ENCODE measurements around the gene CST9L. TPM values are rescaled to one million over a fixed set of nuclear protein-coding genes. Genes with fewer than 3 reads are reported as not detected.

Gene CST9L
- total and polyA plus RNA-seq, 2 of the 13 experiments (the other 11 are each of a cell fraction or from before 2014, with no cell fraction given): 0.15 TPM; not detected in 1

GRCh38 chr20:23570178-23570760 is 2.0 kb upstream of the CST9L start (continued):
- TF ChIP-seq AHDC1 (CRISPR knock-in tag; IDR thresholded peaks at IDR 0.05; ENCODE audit: borderline replicate concordance) (no peak), GABPA (IDR thresholded peaks at IDR 0.05; ENCODE audit: low read depth, low read length) (no peak), GABPA (CRISPR knock-in tag; IDR thresholded peaks at IDR 0.05; ENCODE audit: low read depth) (no peak), HNF1A (IDR thresholded peaks at IDR 0.05; ENCODE audit: low read depth) (no peak), HNF1A (CRISPR knock-in tag; IDR thresholded peaks at IDR 0.05; ENCODE audit: borderline replicate concordance) (no peak), HNF4G (IDR thresholded peaks at IDR 0.05; ENCODE audit: borderline replicate concordance, low read depth, low read length) (no peak), HNF4G (CRISPR knock-in tag; IDR thresholded peaks at IDR 0.05; ENCODE audit: borderline replicate concordance, low read depth) (no peak), ZFP36L1 (CRISPR knock-in tag; IDR thresholded peaks at IDR 0.05) (no peak), FOXM1 (CRISPR knock-in tag; IDR thresholded peaks at IDR 0.05) (no peak), ZNF766 (CRISPR knock-in tag; IDR thresholded peaks at IDR 0.05; ENCODE audit: borderline replicate concordance) (no peak), ZNF770 (CRISPR knock-in tag; IDR thresholded peaks at IDR 0.05) (peak; percentile 75), ZNF761 (CRISPR knock-in tag; conservative IDR thresholded peaks at IDR 0.05) (no peak), CEBPB (IDR thresholded peaks at IDR 0.05; ENCODE audit: borderline replicate concordance, low read depth, low read length) (peak; percentile 66; the same call in 1 of the 2 replicates), PITX1 (CRISPR knock-in tag; IDR thresholded peaks at IDR 0.05) (no peak), POLR2A (IDR thresholded peaks at IDR 0.05; ENCODE audit: insufficient read depth in 1 of 2, low read depth in 2 of 2, low read length in 2 of 2) (no peak), DDIT3 (CRISPR knock-in tag; IDR thresholded peaks at IDR 0.05) (no peak)
- TF ChIP-seq, protein P1, sequence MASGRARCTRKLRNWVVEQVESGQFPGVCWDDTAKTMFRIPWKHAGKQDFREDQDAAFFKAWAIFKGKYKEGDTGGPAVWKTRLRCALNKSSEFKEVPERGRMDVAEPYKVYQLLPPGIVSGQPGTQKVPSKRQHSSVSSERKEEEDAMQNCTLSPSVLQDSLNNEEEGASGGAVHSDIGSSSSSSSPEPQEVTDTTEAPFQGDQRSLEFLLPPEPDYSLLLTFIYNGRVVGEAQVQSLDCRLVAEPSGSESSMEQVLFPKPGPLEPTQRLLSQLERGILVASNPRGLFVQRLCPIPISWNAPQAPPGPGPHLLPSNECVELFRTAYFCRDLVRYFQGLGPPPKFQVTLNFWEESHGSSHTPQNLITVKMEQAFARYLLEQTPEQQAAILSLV (CRISPR knock-in tag; IDR thresholded peaks at IDR 0.05; ENCODE audit: borderline replicate concordance): no peak
